SK-N-SH (cell line): ENCODE data around the gene DRGX. TPM values are rescaled to one million over a fixed set of nuclear protein-coding genes. Genes with fewer than 3 reads are reported as not detected.

ENCODE experiments used
- CTCF ChIA-PET: fragments of 300-600, 350-600 bp; formaldehyde crosslinking; extraction: SDS; loops from one replicate; lab custom pipeline; 2021; lab: Yijun Ruan, JAX
- POLR2A ChIA-PET: fragments of 350-600 bp; sonication (Branson Sonifier 250); formaldehyde crosslinking; extraction: SDS; loops from one replicate; lab custom pipeline; 2020; ENCODE audit warnings: antibody characterized with exemption, inconsistent platforms; lab: Yijun Ruan, JAX
- DNase-seq: peaks from one replicate; pipeline ENCODE4 v3.0.0; 2012
- H2AFZ ChIP-seq: fragments of 200-600 bp; sonication (generic); 2 replicates; pipeline ENCODE4 v1.8.1; 2016; ENCODE audit warnings: antibody characterized with exemption, mild to moderate bottlenecking, low read depth
- H3F3A ChIP-seq: fragments of 200-600 bp; sonication (generic); replicated peaks from 2 replicates; pipeline ENCODE3; 2016; ENCODE audit warnings: antibody characterized with exemption, mild to moderate bottlenecking; ENCODE audit not compliant: insufficient read depth
- H3K27ac ChIP-seq, 2 experiments: fragments of 200-500 bp in 1 of 2; fragments of 200-600 bp in 1 of 2; sonication (Bioruptor generic) in 1 of 2; sonication (generic), shearing (Covaris generic) in 1 of 2; 2 replicates each; pipeline versions ENCODE4 v1.5.1 to v1.6.1; 2014 to 2016; ENCODE audit warnings: low read depth in 2 of 2, inconsistent platforms in 1 of 2, low read length in 1 of 2, mild to moderate bottlenecking in 1 of 2, mixed read lengths in 1 of 2
- H3K27me3 ChIP-seq: fragments of 200-600 bp; sonication (generic), shearing (Covaris generic); 2 replicates; pipeline ENCODE4 v1.6.1; 2016; ENCODE audit warnings: mixed run types; ENCODE audit not compliant: insufficient read depth
- H3K36me3 ChIP-seq, 2 experiments: fragments of 200-500 bp in 1 of 2; fragments of 200-600 bp in 1 of 2; sonication (Bioruptor generic) in 1 of 2; sonication (generic) in 1 of 2; replicated peaks in 1 of 2; 2 replicates each; pipeline versions ENCODE3 to v1.5.1; 2014 to 2016; ENCODE audit warnings: low read length in 1 of 2, mild to moderate bottlenecking in 1 of 2; ENCODE audit not compliant: insufficient read depth in 2 of 2, control insufficient read depth in 1 of 2
- H3K4me1 ChIP-seq, 2 experiments: fragments of 200-500 bp in 1 of 2; fragments of 200-600 bp in 1 of 2; sonication (Bioruptor generic) in 1 of 2; sonication (generic), shearing (Covaris generic) in 1 of 2; 2 replicates each; pipeline versions ENCODE4 v1.5.1 to v1.6.1; 2014 to 2016; ENCODE audit warnings: low read depth in 1 of 2, low read length in 1 of 2, mixed run types in 1 of 2; ENCODE audit not compliant: insufficient read depth in 2 of 2, control insufficient read depth in 1 of 2
- H3K4me2 ChIP-seq: fragments of 200-600 bp; sonication (generic), shearing (Covaris generic); 2 replicates; pipeline ENCODE4 v1.6.1; 2017; ENCODE audit warnings: mixed run types
- H3K4me3 ChIP-seq, 2 experiments: fragments of 200-500 bp in 1 of 2; fragments of 200-600 bp in 1 of 2; sonication (Bioruptor generic) in 1 of 2; sonication (generic), shearing (Covaris generic) in 1 of 2; 2 replicates each; pipeline versions ENCODE4 v1.5.1 to v1.8.1; 2014 to 2016; ENCODE audit warnings: low read depth in 2 of 2, inconsistent platforms in 1 of 2, low read length in 1 of 2, mild to moderate bottlenecking in 1 of 2, mixed read lengths in 1 of 2, moderate library complexity in 1 of 2
- H3K79me2 ChIP-seq: fragments of 200-600 bp; sonication (generic); 2 replicates; pipeline ENCODE4 v1.8.1; 2017; ENCODE audit warnings: mild to moderate bottlenecking; ENCODE audit not compliant: insufficient read depth
- H3K9ac ChIP-seq: fragments of 200-600 bp; sonication (generic); 2 replicates; pipeline ENCODE4 v1.6.1; 2017; ENCODE audit warnings: mixed run types
- H3K9me2 ChIP-seq: fragments of 200-600 bp; sonication (generic); 2 replicates; pipeline ENCODE4 v1.6.1; 2017; ENCODE audit warnings: mixed run types
- H3K9me3 ChIP-seq: fragments of 200-600 bp; sonication (generic); 2 replicates; pipeline ENCODE4 v1.6.1; 2017; ENCODE audit warnings: mixed run types, mild to moderate bottlenecking, moderate library complexity
- H4K20me1 ChIP-seq: fragments of 200-600 bp; sonication (generic); 2 replicates; pipeline ENCODE4 v1.6.1; 2017; ENCODE audit warnings: mild to moderate bottlenecking, mixed run types; ENCODE audit not compliant: insufficient read depth
- CHD2 ChIP-seq: fragments of 150-350 bp; IDR thresholded peaks from 2 replicates; pipeline ENCODE4 v1.6.1; 2018; ENCODE audit warnings: low read length; ENCODE audit not compliant: partially characterized antibody
- CTCF ChIP-seq: fragments of 200-600 bp; sonication (generic); IDR thresholded peaks from 2 replicates; pipeline ENCODE4 v1.6.1; 2017; ENCODE audit warnings: antibody characterized with exemption, mild to moderate bottlenecking, moderate library complexity
- EZH2phosphoT487 ChIP-seq: fragments of 200-600 bp; sonication (generic); IDR thresholded peaks from 2 replicates; pipeline ENCODE4 v1.6.1; 2017; ENCODE audit warnings: low read depth, mixed run types, mild to moderate bottlenecking, antibody characterized with exemption, moderate library complexity, borderline replicate concordance
- FOSL2 ChIP-seq: IDR thresholded peaks from 2 replicates; pipeline ENCODE4 v1.4.0; 2012; ENCODE audit warnings: low read depth, mild to moderate bottlenecking, moderate library complexity, borderline replicate concordance
- FOXJ3 ChIP-seq: sonication (generic); formaldehyde crosslinking; IDR thresholded peaks from 2 replicates; pipeline ENCODE4 v1.5.1; 2020; ENCODE audit warnings: mild to moderate bottlenecking, missing genetic modification reagents
- FOXM1 ChIP-seq: IDR thresholded peaks from 2 replicates; pipeline ENCODE4 v1.4.0; 2012; ENCODE audit warnings: low read depth, mild to moderate bottlenecking
- GATA2 ChIP-seq: sonication (generic); formaldehyde crosslinking; IDR thresholded peaks from 2 replicates; pipeline ENCODE4 v1.5.0; 2020; ENCODE audit warnings: mild to moderate bottlenecking, missing genetic modification reagents
- MXI1 ChIP-seq: IDR thresholded peaks from 2 replicates; pipeline ENCODE4 v1.6.1; 2012; ENCODE audit warnings: mild to moderate bottlenecking, low read depth, low read length, improper control_type of control experiment
- NRF1 ChIP-seq: IDR thresholded peaks from 2 replicates; pipeline ENCODE4 v1.6.1; 2012; ENCODE audit warnings: low read depth, mild to moderate bottlenecking, low read length
- RCOR1 ChIP-seq: fragments of 150-350 bp; IDR thresholded peaks from 2 replicates; pipeline ENCODE4 v1.6.1; 2017; ENCODE audit warnings: antibody characterized with exemption, low read length
- RFX5 ChIP-seq: IDR thresholded peaks from 2 replicates; pipeline ENCODE4 v1.6.1; 2012; ENCODE audit warnings: mild to moderate bottlenecking, improper control_type of control experiment, low read length
- RXRA ChIP-seq: IDR thresholded peaks from 2 replicates; pipeline ENCODE4 v1.4.0; 2012; ENCODE audit warnings: low read depth, mild to moderate bottlenecking, borderline replicate concordance
- SMC3 ChIP-seq: IDR thresholded peaks from 2 replicates; pipeline ENCODE4 v1.6.1; 2012; ENCODE audit warnings: low read depth, low read length, improper control_type of control experiment
- TAF1 ChIP-seq: IDR thresholded peaks from 2 replicates; pipeline ENCODE4 v1.6.1; 2012; ENCODE audit warnings: low read depth, mild to moderate bottlenecking, low read length, moderate library complexity, borderline replicate concordance
- USF1 ChIP-seq: IDR thresholded peaks from 2 replicates; pipeline ENCODE4 v1.4.0; 2012; ENCODE audit warnings: low read depth, borderline replicate concordance
- ZBTB33 ChIP-seq: IDR thresholded peaks from 2 replicates; pipeline ENCODE4 v1.4.0; 2012; ENCODE audit warnings: low read depth, borderline replicate concordance
- WGBS: methylation state at CpG from one replicate; pipeline ENCODE4 v1.1.6; 2017; ENCODE audit warnings: low lambda C conversion rate; 5-methylcytosine and 5-hydroxymethylcytosine counted together
- polyA plus RNA-seq, 3 experiments: library from polyadenylated mRNA; depleted of rRNA; stranded (reverse); fragments of >200 nt; gene quantifications; 2 replicates each; pipeline ENCODE4 v1.2.3, GENCODE V29; 2012

Gene DRGX
- polyA plus RNA-seq, 1 of the 3 experiments (the other 2 are of a cell fraction), result not detected

GRCh38 chr10:49393301-49393700 lies 2.6 kb downstream of the DRGX start (continued):
- TF ChIP-seq USF1 (no peak), MXI1 (no peak), RCOR1 (no peak), FOSL2 (no peak), RXRA (no peak), TAF1 (no peak), FOXM1 (no peak)
- TF ChIP-seq, all 33 proteins: peak for 0

GRCh38 chr10:49389361-49389933 lies 6.4 kb downstream of the DRGX start:
- Histone ChIP-seq H3F3A (no peaks in the 10 kb centered on the region), H3K79me2 (no peaks in the 10 kb centered on the region), H3K27ac (no peak overlapping the region), H3K4me2 (no peak overlapping the region), H3K27me3 (peaks cover 16% of the 10 kb centered on the region; the same call in 1 of the 2 replicates), H3K9me2 (no peaks in the 10 kb centered on the region), H3K9me3 (no peaks in the 10 kb centered on the region), H3K4me3 (no peak overlapping the region), H3K4me1 (peaks cover 0 to 9% of the 10 kb centered on the region in 2 experiments; a peak in 1 of 4 replicates), H2AFZ (no peak overlapping the region), H3K36me3 (peaks cover 0 to 2% of the 10 kb centered on the region in 2 experiments), H4K20me1 (no peaks in the 10 kb centered on the region), H3K9ac (no peak overlapping the region)
- CTCF ChIA-PET, result interaction anchor here (0.9 kb wide), 1 partner anchor 115 kb away, joined by 3 read pairs; no protein-coding TSS in a partner anchor
- DNase-seq, result no peak
- POLR2A ChIA-PET, result no interaction called here
- WGBS, result 70% methylated on average over 15 of the region's 15 CpGs
- no peak for TF ChIP-seq USF1
- no peak for TF ChIP-seq CHD2
- no peak for TF ChIP-seq ZBTB33
- no peak for TF ChIP-seq NRF1
- no peak for TF ChIP-seq RXRA
- TF ChIP-seq MXI1, result no peak
- no peak for TF ChIP-seq RFX5
- no peak for TF ChIP-seq FOXJ3
- TF ChIP-seq FOXM1, result no peak
- no peak for TF ChIP-seq RCOR1
- TF ChIP-seq EZH2phosphoT487, result no peak
- TF ChIP-seq CTCF, result no peak
- TF ChIP-seq SMC3, result no peak
- no peak for TF ChIP-seq GATA2 (CRISPR knock-in tag)
